Measurements from ENCODE around the gene PPFIA1.
"Not testable (repeated sequence)": the region's sequence is repeated elsewhere in the genome, so short reads cannot be mapped to it uniquely, and the experiment has no call there.

PPFIA1 gene

GRCh38 chr11:70326833-70327232 lies 56.3 kb downstream of the PPFIA1 start:
- DNase-seq: no peak

DNA sequence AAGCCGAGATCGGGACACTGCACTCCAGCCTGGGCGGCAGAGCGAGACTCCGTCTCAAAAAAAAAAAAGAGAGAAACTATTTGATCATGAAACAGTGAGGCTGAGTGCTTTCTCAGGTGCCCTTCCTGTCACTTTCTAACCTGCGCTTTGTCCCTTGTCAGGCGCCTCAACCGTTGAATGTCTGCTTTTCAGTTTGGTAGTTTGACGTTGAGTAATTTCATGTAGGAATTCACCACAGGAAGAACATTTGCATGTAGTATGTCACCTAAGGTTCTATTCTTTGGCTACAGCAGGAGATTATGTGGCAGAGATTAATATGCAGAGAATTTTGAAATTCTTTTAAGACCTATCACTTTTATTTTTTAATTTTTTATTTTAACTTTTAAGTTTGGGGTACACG lies 57.2 kb downstream of the PPFIA1 start:
- peak in 1 of 2 donors; percentile 13 for DNase-seq

GRCh38 chr11:70328556-70328955 lies 58.1 kb downstream of the PPFIA1 start:
- DNase-seq: no peak

DNA sequence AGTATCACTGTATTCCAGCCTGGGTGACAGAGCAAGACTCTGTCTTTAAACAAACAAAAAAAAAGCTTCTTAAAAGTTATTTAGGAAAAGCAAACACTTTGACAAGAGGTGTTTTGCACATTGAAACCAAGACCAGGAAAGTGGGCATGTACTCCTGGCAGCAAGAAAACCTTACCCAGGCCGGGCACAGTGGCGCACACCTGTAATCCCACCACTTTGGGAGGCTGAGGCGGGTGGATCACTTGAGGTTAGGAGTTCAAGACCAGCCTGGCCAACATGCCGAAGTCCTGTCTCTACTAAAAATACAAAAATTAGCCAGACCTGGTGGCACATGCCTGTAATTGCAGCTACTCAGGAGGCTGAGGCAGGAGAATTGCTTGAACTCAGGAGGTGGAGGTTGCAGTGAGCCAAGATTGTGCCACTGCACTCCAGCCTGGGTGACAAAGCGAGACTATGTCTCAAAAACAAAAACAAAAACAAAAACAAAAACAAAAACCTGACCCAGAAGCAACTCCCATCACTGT lies 60.9 kb downstream of the PPFIA1 start:
- DNase-seq: not testable (repeated sequence)

- DNase-seq: no peak
These were observed 61.4 kb downstream of the PPFIA1 start for GRCh38 chr11:70331901-70332300.

- DNase-seq: no peak
These were observed 62.1 kb downstream of the PPFIA1 start for GRCh38 chr11:70332567-70332966.

DNA sequence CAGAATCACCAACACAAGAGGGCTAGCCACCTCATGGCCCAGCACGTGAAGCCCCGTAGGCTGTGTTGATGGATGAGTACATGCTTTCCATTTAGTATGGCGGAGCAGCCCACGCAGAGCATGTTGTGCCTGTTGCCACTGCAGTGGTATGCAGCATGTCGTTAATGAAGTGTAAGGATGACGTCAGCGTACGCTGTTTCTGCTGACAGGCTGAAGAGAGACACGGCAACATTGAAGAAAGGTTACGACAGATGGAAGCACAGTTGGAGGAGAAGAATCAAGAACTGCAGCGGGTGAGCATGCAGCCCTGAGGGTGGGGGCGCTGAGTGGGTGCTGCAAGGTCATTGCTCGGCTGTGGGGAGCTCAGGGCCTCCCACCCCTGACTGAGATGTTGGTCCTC lies 62.8 kb downstream of the PPFIA1 start:
- no peak for DNase-seq

- DNase-seq: no peak
These were observed 64.0 kb downstream of the PPFIA1 start for GRCh38 chr11:70334351-70334995.

DNA sequence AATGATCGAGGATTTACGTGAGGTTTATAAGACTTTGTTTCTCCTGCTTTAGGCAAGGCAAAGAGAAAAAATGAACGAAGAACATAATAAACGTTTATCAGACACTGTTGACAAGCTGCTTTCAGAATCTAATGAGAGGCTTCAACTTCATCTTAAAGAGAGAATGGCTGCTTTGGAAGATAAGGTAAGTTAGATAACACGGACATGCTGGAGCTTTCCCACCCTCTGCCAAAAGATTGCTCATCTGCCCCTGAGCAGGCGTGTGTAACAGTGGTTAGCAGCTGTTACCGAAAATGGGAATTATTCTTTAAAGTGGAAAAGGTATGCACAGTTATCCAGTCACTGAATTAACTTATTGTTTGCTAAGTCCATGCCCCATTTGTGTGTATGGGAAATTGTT lies 65.0 kb downstream of the PPFIA1 start:
- DNase-seq: no peak

GRCh38 chr11:70338594-70338993 lies 68.1 kb downstream of the PPFIA1 start:
- DNase-seq: no peak

DNA sequence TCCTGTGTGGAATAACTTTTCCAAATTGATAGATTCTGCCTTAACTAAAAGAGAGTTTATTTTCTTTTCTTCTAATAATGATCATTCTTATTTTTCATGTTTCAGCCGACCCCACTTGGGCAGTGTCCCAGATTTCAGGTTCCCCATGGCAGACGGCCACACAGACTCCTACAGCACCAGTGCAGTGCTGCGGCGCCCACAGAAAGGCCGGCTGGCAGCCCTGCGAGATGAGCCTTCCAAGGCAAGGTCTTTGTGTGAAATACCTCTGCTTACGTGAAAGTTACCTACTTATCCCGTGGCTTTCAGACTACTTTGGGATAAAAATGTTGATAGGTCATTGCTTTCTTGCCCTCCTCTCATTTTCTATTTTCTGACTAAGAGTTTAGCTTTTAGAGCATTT lies 68.6 kb downstream of the PPFIA1 start:
- no peak for DNase-seq

DNA sequence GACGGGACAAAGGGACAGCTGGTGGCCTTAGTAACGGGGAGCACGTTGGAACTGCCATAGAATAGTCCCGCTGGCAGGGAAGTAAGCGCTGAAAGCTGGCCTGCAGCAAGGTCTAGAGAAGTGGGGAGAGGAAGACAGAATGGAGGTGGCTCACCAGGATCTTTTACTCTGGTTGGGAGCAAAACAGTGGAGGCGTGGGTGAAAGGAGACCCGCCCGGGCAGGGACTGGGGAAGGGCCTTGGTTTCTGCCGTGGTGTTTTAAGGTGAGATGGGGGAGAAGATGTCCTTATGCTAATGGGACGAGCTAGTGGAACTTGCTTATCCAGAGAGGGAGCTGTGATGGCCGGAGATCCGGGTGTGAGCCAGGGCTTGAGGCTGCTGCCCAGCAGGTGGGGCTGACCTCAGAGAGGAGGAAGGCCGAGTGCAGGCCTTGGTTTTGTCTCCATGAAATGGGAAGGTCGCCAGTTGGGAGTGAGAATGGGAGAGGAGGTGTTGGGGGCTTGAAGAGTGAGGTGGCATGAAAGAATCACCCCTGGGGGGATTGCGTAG lies 71.5 kb downstream of the PPFIA1 start:
- no peak for DNase-seq

DNA sequence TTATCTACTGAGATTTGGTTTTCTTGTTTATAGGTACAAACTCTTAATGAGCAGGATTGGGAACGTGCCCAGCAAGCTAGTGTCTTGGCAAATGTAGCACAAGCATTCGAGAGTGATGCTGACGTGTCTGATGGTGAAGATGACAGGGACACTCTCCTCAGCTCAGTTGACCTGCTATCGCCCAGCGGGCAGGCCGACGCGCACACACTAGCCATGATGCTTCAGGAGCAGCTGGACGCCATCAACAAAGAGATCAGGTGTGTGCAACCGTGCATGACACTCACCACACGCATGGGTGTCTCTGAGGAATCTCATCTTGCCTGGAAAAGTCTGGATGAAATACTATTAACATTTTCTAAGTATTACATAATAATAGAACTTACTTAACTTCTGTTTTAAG lies 73.1 kb downstream of the PPFIA1 start:
- DNase-seq: no peak

- no peak for DNase-seq
These were observed 77.7 kb downstream of the PPFIA1 start for GRCh38 chr11:70348191-70348590.

DNA sequence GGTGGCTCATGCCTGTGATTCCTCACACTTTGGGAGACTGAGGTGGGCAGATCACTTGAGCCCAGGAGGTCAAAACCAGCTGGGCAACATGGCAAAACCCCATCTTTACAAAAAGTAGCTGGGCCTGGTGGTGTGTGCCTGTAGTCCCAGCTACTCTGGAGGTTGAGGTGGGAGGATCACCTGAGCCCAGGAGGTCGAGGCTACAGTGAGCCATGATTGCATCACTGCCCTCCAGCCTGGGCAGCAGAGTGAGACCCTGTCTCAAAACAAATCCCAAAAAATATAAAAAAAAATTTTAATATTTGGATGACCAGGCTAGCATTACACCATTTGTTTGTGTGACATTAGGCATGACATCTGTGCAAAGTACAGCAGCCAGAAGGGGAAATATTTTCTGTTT lies 78.1 kb downstream of the PPFIA1 start:
- no peak for DNase-seq

DNA sequence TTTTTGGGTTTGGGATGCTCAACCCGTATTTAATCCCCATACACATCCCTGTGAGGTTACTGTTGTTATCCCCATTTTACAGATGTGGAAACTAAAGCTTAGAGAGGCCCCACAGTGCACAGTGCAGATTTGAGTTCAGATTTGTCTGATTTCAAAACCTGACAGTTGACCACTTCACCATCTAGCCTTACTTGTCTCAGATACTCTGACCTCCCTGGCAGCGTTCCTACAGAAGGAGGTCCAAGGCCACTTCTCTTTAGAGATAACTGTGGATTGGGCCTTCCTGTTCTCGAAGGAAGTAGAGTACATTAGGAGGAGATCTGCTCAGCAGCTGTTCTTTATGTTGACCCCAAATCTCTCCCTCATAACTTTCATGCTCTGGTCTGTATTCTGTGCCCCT lies 81.2 kb downstream of the PPFIA1 start:
- DNase-seq: no peak

GRCh38 chr11:70352100-70352499 lies 81.6 kb downstream of the PPFIA1 start:
- DNase-seq: no peak

DNA sequence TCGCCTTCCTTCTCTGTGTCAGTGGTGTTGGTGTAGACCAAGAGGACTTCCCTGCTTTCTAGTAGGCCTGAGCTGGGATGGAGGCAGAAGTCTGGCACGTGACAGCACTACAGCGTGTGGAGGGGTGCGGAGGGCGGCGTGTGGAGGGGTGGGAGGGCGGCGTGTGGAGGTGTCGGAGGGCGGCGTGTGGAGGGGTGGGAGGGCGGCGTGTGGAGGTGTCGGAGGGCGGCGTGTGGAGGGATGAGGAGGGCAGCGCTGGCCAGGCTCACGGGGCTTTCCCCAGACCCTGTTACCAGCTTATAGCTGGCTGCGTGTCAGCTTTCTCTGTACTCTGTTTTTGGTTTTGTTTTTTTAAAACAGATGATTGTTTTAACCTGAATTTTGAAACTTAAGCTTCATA lies 82.1 kb downstream of the PPFIA1 start:
- no peak for DNase-seq

DNA sequence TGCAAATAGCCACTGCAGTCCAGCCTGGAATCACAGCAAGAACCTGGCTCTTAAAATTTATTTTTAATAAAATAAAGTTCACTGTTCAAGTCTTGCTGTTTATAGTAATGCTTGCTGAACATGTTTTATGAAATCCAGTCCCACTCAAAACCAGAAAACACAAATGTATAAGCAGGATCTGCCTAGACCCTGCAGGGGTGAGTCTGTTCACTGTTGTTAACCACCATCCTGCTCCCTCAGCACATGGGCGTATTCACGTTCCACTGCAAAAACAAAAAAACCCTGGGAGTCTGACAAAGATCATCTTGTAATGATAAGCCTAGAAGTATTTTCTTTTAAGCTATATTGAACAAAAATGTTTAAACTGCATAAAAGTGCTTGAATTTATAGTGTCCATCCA lies 82.8 kb downstream of the PPFIA1 start:
- no peak for DNase-seq

- DNase-seq: no peak
These were observed 83.5 kb downstream of the PPFIA1 start for GRCh38 chr11:70353900-70354568.

DNA sequence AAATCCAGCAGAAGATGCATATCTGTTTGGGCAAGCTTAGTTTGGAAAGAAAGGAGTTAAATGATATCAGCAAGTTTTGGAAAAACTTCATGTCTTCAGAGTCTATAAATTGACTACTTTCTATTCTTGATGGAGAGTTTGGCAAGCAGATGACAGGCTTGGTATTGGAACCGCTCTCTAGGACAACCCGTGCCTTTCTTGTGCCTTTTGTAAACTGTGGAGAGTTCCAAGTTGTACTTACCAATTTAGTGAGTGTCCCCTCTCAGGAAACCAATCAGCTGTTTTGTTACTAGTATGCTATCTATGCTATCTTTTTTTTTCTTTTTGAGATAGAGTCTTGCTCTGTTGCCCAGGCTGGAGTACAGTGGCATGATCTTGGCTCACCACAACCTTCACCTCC lies 84.1 kb downstream of the PPFIA1 start:
- DNase-seq: no peak

- DNase-seq: peak; percentile 78 to 93
These were observed 88.3 kb downstream of the PPFIA1 start for GRCh38 chr11:70358753-70359152.

- DNase-seq: peak in 1 of 2 donors; percentile 9
These were observed 89.1 kb downstream of the PPFIA1 start for GRCh38 chr11:70359451-70360205.

- no peak for DNase-seq
These were observed 89.7 kb downstream of the PPFIA1 start for GRCh38 chr11:70360211-70360610.
